SK-N-SH (cell line): Measurements from ENCODE around the gene FCER1G. TPM values are rescaled to one million over a fixed set of nuclear protein-coding genes. Genes with fewer than 3 reads are reported as not detected.

Experiments used
- CTCF ChIA-PET: fragments of 300-600, 350-600 bp; formaldehyde crosslinking; extraction: SDS; loops from one replicate; lab custom pipeline; 2021; lab: Yijun Ruan, JAX
- POLR2A ChIA-PET: fragments of 350-600 bp; sonication (Branson Sonifier 250); formaldehyde crosslinking; extraction: SDS; loops from one replicate; lab custom pipeline; 2020; ENCODE audit warnings: antibody characterized with exemption, inconsistent platforms; lab: Yijun Ruan, JAX
- DNase-seq: peaks from one replicate; pipeline ENCODE4 v3.0.0; 2012
- H2AFZ ChIP-seq: fragments of 200-600 bp; sonication (generic); 2 replicates; pipeline ENCODE4 v1.8.1; 2016; ENCODE audit warnings: antibody characterized with exemption, mild to moderate bottlenecking, low read depth
- H3F3A ChIP-seq: fragments of 200-600 bp; sonication (generic); replicated peaks from 2 replicates; pipeline ENCODE3; 2016; ENCODE audit warnings: antibody characterized with exemption, mild to moderate bottlenecking; ENCODE audit not compliant: insufficient read depth
- H3K27ac ChIP-seq, 2 experiments: fragments of 200-500 bp in 1 of 2; fragments of 200-600 bp in 1 of 2; sonication (Bioruptor generic) in 1 of 2; sonication (generic), shearing (Covaris generic) in 1 of 2; 2 replicates each; pipeline versions ENCODE4 v1.5.1 to v1.6.1; 2014 to 2016; ENCODE audit warnings: low read depth in 2 of 2, inconsistent platforms in 1 of 2, low read length in 1 of 2, mild to moderate bottlenecking in 1 of 2, mixed read lengths in 1 of 2
- H3K27me3 ChIP-seq: fragments of 200-600 bp; sonication (generic), shearing (Covaris generic); 2 replicates; pipeline ENCODE4 v1.6.1; 2016; ENCODE audit warnings: mixed run types; ENCODE audit not compliant: insufficient read depth
- H3K36me3 ChIP-seq, 2 experiments: fragments of 200-500 bp in 1 of 2; fragments of 200-600 bp in 1 of 2; sonication (Bioruptor generic) in 1 of 2; sonication (generic) in 1 of 2; replicated peaks in 1 of 2; 2 replicates each; pipeline versions ENCODE3 to v1.5.1; 2014 to 2016; ENCODE audit warnings: low read length in 1 of 2, mild to moderate bottlenecking in 1 of 2; ENCODE audit not compliant: insufficient read depth in 2 of 2, control insufficient read depth in 1 of 2
- H3K4me1 ChIP-seq, 2 experiments: fragments of 200-500 bp in 1 of 2; fragments of 200-600 bp in 1 of 2; sonication (Bioruptor generic) in 1 of 2; sonication (generic), shearing (Covaris generic) in 1 of 2; 2 replicates each; pipeline versions ENCODE4 v1.5.1 to v1.6.1; 2014 to 2016; ENCODE audit warnings: low read depth in 1 of 2, low read length in 1 of 2, mixed run types in 1 of 2; ENCODE audit not compliant: insufficient read depth in 2 of 2, control insufficient read depth in 1 of 2
- H3K4me2 ChIP-seq: fragments of 200-600 bp; sonication (generic), shearing (Covaris generic); 2 replicates; pipeline ENCODE4 v1.6.1; 2017; ENCODE audit warnings: mixed run types
- H3K4me3 ChIP-seq, 2 experiments: fragments of 200-500 bp in 1 of 2; fragments of 200-600 bp in 1 of 2; sonication (Bioruptor generic) in 1 of 2; sonication (generic), shearing (Covaris generic) in 1 of 2; 2 replicates each; pipeline versions ENCODE4 v1.5.1 to v1.8.1; 2014 to 2016; ENCODE audit warnings: low read depth in 2 of 2, inconsistent platforms in 1 of 2, low read length in 1 of 2, mild to moderate bottlenecking in 1 of 2, mixed read lengths in 1 of 2, moderate library complexity in 1 of 2
- H3K79me2 ChIP-seq: fragments of 200-600 bp; sonication (generic); 2 replicates; pipeline ENCODE4 v1.8.1; 2017; ENCODE audit warnings: mild to moderate bottlenecking; ENCODE audit not compliant: insufficient read depth
- H3K9ac ChIP-seq: fragments of 200-600 bp; sonication (generic); 2 replicates; pipeline ENCODE4 v1.6.1; 2017; ENCODE audit warnings: mixed run types
- H3K9me2 ChIP-seq: fragments of 200-600 bp; sonication (generic); 2 replicates; pipeline ENCODE4 v1.6.1; 2017; ENCODE audit warnings: mixed run types
- H3K9me3 ChIP-seq: fragments of 200-600 bp; sonication (generic); 2 replicates; pipeline ENCODE4 v1.6.1; 2017; ENCODE audit warnings: mixed run types, mild to moderate bottlenecking, moderate library complexity
- H4K20me1 ChIP-seq: fragments of 200-600 bp; sonication (generic); 2 replicates; pipeline ENCODE4 v1.6.1; 2017; ENCODE audit warnings: mild to moderate bottlenecking, mixed run types; ENCODE audit not compliant: insufficient read depth
- ELF1 ChIP-seq: IDR thresholded peaks from 2 replicates; pipeline ENCODE4 v1.4.0; 2012
- EZH2phosphoT487 ChIP-seq: fragments of 200-600 bp; sonication (generic); IDR thresholded peaks from 2 replicates; pipeline ENCODE4 v1.6.1; 2017; ENCODE audit warnings: low read depth, mixed run types, mild to moderate bottlenecking, antibody characterized with exemption, moderate library complexity, borderline replicate concordance
- FOSL2 ChIP-seq: IDR thresholded peaks from 2 replicates; pipeline ENCODE4 v1.4.0; 2012; ENCODE audit warnings: low read depth, mild to moderate bottlenecking, moderate library complexity, borderline replicate concordance
- FOXM1 ChIP-seq: IDR thresholded peaks from 2 replicates; pipeline ENCODE4 v1.4.0; 2012; ENCODE audit warnings: low read depth, mild to moderate bottlenecking
- GATA2 ChIP-seq: sonication (generic); formaldehyde crosslinking; IDR thresholded peaks from 2 replicates; pipeline ENCODE4 v1.5.0; 2020; ENCODE audit warnings: mild to moderate bottlenecking, missing genetic modification reagents
- IRF3 ChIP-seq: fragments of 150-350 bp; IDR thresholded peaks from 2 replicates; pipeline ENCODE4 v1.6.1; 2016; ENCODE audit warnings: mild to moderate bottlenecking, low read depth, low read length
- MEF2A ChIP-seq: IDR thresholded peaks from 2 replicates; pipeline ENCODE4 v1.4.0; 2012; ENCODE audit warnings: low read depth, borderline replicate concordance
- POLR2AphosphoS5 ChIP-seq: IDR thresholded peaks from 2 replicates; pipeline ENCODE4 v1.6.1; 2012; ENCODE audit warnings: low read depth, low read length
- USF1 ChIP-seq: IDR thresholded peaks from 2 replicates; pipeline ENCODE4 v1.4.0; 2012; ENCODE audit warnings: low read depth, borderline replicate concordance
- USF2 ChIP-seq: fragments of 150-350 bp; IDR thresholded peaks from 2 replicates; pipeline ENCODE4 v1.6.1; 2017; ENCODE audit warnings: antibody characterized with exemption, low read length, low read depth, borderline replicate concordance
- YY1 ChIP-seq: IDR thresholded peaks from 2 replicates; pipeline ENCODE4 v1.4.0; 2012; ENCODE audit warnings: low read depth, mild to moderate bottlenecking
- WGBS: methylation state at CpG from one replicate; pipeline ENCODE4 v1.1.6; 2017; ENCODE audit warnings: low lambda C conversion rate; 5-methylcytosine and 5-hydroxymethylcytosine counted together
- polyA plus RNA-seq, 3 experiments: library from polyadenylated mRNA; depleted of rRNA; stranded (reverse); fragments of >200 nt; gene quantifications; 2 replicates each; pipeline ENCODE4 v1.2.3, GENCODE V29; 2012

Gene FCER1G
- polyA plus RNA-seq, 1 of the 3 experiments (the other 2 are of a cell fraction), result 0.61 TPM

GRCh38 chr1:161220002-161220401 is 4.9 kb downstream of the FCER1G start:
- H3K4me2 ChIP-seq, result no peak overlapping the region
- H3K4me1 ChIP-seq, result peaks cover 0 to under 1% of the 10 kb centered on the region in 2 experiments; a peak in 1 of 4 replicates
- 82% methylated on average over 5 of the region's 5 CpGs for WGBS
- no peaks in the 10 kb centered on the region for H3K27me3 ChIP-seq
- peaks cover 0 to 4% of the 10 kb centered on the region in 2 experiments for H3K36me3 ChIP-seq
- no peak overlapping the region for H3K27ac ChIP-seq
- ChIA-PET POLR2A (interaction anchor here (1.7 kb wide), 1 partner anchor 18 kb away, joined by 6 read pairs; the partner anchor contains the start of gene NDUFS2), CTCF (interaction anchor here (0.7 to 6.0 kb wide), 11 partner anchors 6 to 843 kb away, joined by 3 to 40 read pairs (median 4); partner anchors contain the start of genes NDUFS2 and TOMM40L)
- no peak overlapping the region for H3K9ac ChIP-seq
- no peak overlapping the region for H2AFZ ChIP-seq
- no peaks in the 10 kb centered on the region for H3K9me2 ChIP-seq
- no peaks in the 10 kb centered on the region for H4K20me1 ChIP-seq
- H3F3A ChIP-seq, result peaks cover 4% of the 10 kb centered on the region
- H3K9me3 ChIP-seq, result no peaks in the 10 kb centered on the region
- no peak for DNase-seq
- no peaks in the 10 kb centered on the region for H3K79me2 ChIP-seq
- H3K4me3 ChIP-seq, result no peak overlapping the region
- TF ChIP-seq GATA2 (CRISPR knock-in tag), result no peak
- no peak for TF ChIP-seq FOSL2
- no peak for TF ChIP-seq IRF3
- TF ChIP-seq FOXM1, result no peak
- TF ChIP-seq ELF1, result no peak
- no peak for TF ChIP-seq MEF2A
- no peak for TF ChIP-seq USF1
- TF ChIP-seq YY1, result no peak
- no peak for TF ChIP-seq POLR2AphosphoS5
- TF ChIP-seq USF2, result no peak

GRCh38 chr1:161222175-161223019 is 7.3 kb downstream of the FCER1G start:
- H3K9ac ChIP-seq, result no peak overlapping the region
- 68% methylated on average over 5 of the region's 6 CpGs for WGBS
- H3K9me3 ChIP-seq, result no peaks in the 10 kb centered on the region
- no peaks in the 10 kb centered on the region for H4K20me1 ChIP-seq
- no peak for DNase-seq
- TF ChIP-seq EZH2phosphoT487 (no peak), FOSL2 (no peak), IRF3 (no peak), MEF2A (no peak)
- POLR2A ChIA-PET, result no interaction called here
- no peak overlapping the region for H3K4me2 ChIP-seq
- no peaks in the 10 kb centered on the region for H3K27me3 ChIP-seq
- no peaks in the 10 kb centered on the region for H3K79me2 ChIP-seq
- peaks cover 14% of the 10 kb centered on the region for H3F3A ChIP-seq
- H2AFZ ChIP-seq, result no peak overlapping the region
- H3K27ac ChIP-seq, result no peak overlapping the region
- CTCF ChIA-PET, result interaction anchor here (1.2 to 6.2 kb wide), 7 partner anchors 12 to 161 kb away, joined by 4 to 78 read pairs (median 7); partner anchors contain the start of gene NDUFS2
- H3K9me2 ChIP-seq, result no peaks in the 10 kb centered on the region
- peaks cover 8 to 17% of the 10 kb centered on the region in 2 experiments; a peak in 3 of 4 replicates for H3K4me1 ChIP-seq
- no peak overlapping the region for H3K4me3 ChIP-seq
- no peaks in the 10 kb centered on the region for H3K36me3 ChIP-seq
